AG09319 (cell line): ENCODE data around the gene COMP.

Experiments
- DNase-seq: peaks from one replicate; pipeline ENCODE4 v3.0.0-alpha.2; 2010; ENCODE audit warnings: low read depth; ENCODE audit errors: extremely low read depth
- TF ChIP-seq, protein P1 (sequence below): IDR thresholded peaks from 2 replicates; pipeline ENCODE4 v1.5.1; 2011; ENCODE audit warnings: low read depth, mild to moderate bottlenecking, inconsistent platforms, low read length, moderate library complexity

The COMP gene

DNA sequence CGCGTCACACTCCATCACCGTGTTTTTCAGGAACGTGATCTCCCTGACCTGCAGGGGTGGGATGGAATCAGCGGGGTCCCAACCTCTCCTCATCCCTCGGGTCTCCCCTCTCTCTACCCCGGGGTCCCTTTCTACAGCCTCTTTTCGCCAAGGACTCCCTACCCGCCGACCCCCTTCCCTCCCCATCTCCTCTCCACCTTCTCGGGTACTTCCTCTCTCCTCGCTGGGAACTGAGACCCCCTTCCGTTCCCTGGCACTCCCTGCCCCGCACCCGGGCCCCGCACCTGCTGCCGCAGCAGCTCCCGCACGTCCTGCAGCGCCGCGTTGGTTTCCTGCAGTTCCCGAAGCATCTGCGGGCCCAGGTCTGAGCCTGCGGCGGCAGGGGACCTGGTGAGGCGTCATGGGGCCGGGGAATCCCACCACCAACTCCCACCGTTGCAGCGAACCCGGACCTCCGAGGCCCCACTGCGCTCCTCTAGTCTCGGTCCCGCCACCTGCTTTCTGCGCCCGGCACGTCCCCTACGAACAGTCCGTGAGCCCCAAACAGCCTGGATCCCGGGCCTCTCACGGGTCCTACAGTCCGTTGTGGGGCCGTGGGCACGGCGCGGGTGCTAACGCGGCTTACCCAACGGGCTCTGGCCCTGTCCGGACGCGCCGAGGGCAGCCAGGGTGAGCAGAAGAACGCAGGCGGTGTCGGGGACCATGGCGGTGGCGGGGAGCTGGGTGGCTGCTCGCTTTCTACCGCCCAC lies at the start of gene COMP:
Gene COMP (minus strand): TSS at position 740 of the 749 bp plus-strand sequence. CDS start 36 bp downstream, at position 704.
- TF ChIP-seq, protein P1, sequence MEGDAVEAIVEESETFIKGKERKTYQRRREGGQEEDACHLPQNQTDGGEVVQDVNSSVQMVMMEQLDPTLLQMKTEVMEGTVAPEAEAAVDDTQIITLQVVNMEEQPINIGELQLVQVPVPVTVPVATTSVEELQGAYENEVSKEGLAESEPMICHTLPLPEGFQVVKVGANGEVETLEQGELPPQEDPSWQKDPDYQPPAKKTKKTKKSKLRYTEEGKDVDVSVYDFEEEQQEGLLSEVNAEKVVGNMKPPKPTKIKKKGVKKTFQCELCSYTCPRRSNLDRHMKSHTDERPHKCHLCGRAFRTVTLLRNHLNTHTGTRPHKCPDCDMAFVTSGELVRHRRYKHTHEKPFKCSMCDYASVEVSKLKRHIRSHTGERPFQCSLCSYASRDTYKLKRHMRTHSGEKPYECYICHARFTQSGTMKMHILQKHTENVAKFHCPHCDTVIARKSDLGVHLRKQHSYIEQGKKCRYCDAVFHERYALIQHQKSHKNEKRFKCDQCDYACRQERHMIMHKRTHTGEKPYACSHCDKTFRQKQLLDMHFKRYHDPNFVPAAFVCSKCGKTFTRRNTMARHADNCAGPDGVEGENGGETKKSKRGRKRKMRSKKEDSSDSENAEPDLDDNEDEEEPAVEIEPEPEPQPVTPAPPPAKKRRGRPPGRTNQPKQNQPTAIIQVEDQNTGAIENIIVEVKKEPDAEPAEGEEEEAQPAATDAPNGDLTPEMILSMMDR, result no peak
- DNase-seq, result no peak

DNA sequence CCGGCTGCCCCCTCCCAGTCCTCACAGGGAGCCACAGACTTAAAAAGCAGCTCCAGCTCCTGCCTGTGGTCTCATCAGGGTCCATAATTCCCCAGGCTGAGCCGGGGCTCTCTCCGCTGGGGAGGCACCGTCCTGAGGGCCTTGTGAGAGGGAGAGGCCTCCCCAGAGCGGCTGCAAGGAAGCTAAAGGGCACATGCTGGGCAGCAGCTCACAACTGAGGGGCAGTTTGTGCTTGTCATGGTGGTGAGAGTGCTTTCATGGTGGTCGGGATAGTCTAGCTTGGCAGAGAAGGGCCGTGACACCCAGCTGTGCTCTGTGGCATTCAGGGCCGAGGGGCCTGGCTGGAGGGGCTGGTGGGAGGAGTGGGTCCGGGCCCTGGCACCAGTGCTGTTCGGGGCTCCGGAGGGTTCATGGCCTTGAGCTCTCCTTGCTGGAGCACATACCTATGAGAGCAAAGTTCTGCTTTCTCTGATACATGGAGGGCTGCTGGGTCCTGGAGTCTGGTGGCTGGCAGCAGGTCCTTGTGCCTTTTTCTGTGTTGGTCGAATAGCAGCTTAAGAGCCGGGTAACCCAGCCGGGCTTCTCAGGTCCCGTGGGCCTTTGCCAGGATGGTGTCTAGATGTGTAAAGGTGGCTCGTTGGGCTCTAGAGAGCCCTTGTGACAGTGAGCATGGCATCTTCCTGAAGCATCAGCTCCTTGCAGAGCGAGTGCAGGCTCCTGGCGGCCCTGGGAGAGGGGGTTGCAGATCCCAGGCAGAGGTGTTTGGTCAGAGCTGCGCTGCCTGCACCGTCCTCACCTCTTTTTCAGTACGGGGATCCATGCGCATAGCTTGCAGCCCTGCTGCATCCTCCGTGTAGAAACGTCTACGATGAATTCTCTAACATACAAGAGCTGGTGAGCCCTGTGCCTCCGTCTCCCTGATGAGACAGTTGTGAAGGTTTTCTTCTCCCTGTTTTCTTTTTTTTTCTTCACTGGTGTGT lies 49.5 kb upstream of the COMP start:
- TF ChIP-seq, protein P1, result no peak
- DNase-seq, result no peak

DNA sequence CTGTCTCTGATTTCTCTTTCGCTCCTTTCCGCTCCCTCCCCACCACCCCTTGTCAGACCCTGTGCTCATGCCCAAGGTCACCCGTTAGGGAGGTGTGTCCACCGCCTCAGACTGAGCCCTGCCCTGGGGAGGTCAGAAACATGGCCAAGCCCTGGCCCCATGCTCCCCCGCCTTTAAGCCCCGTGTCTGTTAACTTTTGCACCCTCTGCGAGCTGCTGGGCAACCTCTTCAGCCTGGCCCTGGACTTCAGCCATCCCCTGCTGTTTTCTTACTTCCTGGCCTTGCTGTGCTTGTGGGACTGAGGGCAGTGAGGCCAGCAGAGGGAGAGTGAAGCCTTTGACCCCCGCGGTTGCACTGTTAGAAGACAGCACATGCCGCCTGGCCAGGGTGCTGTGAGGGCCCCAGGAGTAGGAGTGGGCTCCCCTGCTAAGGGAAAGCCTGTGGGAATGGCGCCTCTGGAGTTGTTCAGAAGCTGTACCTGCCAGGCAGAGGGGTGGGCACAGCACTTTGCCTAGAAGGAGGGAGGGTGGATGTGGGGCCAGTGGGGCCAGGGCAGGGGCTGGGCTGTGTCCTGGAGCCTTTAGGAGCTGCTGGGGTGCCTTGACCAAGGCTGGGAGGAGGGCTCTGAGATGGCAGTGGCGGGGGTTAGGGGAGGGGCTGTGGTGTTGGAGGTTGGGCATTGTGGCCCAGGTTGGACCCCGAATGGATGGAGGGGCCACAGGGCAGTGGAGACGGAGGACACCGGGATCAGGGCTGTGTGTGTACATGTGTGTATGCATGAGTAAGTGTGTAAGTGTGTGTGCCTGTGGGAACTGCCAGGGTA lies 48.6 kb upstream of the COMP start:
- DNase-seq, result no peak
- TF ChIP-seq, protein P1, result no peak

DNA sequence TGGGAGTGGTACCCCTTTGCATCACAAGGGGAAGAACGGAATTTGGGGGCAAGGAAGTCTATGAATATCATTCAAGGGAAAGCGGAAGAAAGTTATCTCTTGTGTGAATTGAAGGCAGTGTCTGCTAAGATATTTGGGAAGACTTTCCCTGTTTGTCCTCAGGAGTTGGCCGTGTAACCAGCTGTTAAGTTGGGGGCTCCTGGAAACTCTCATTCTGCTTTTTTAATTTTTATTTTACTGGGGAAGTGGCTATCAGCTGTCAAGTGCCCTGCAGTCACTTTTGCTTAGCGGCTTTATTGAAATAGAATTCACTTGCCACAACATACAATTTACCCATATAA lies 43.5 kb upstream of the COMP start:
- TF ChIP-seq, protein P1, result no peak
- no peak for DNase-seq

DNA sequence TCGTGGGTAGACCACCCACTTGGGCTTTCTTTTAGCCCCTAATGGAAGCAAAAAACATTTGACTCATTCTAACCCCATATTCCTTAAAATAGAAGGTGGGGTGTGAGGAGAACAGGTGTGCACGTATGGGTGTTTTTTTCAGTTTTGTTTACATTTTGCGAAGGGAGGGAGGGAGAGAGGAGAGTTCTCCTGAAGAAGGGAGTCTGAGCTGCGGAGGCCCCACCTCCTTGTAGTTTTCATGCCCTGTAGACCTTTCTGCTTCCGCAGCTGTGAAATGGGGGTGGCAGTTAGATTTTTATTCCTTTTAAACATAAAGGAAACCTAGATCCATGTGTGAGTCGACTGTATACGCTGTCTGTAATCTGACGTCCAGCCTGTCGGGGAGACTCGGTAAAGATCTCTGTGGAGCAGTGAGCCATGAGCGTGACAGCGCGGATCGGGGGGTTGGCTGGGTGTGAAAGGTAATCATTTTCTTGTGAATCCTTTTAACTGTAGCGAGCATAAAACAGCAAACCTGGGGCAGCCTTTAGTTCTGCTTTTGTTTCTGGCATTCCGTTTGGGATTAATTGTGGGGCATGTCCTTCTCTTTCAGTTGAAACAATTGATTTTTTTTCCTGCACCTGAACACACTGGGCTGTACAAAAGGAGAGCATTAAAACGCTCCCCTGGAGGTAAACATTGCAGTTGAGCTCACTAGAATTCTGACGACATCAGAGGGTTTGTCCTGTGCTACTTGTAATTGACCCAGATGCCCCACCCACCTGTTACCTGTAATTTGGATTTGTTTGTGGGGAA lies 42.9 kb upstream of the COMP start:
- no peak for DNase-seq
- TF ChIP-seq, protein P1, result no peak

DNA sequence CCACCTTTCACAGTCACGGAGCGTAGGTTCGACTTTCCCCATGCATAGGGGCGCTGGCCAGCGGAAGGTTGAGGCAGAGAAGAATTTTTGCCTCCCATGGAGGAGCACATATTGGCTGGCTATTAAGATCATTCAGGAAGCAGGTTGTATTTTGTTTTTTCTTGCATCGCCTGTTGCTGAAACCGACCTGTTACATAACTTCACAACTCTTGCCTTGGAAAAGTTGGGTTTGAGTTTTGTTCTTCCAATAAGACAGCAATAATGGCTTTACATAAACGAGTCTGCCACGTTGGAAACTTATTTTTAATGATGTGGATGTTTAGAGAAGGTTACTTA lies 42.0 kb upstream of the COMP start:
- TF ChIP-seq, protein P1, result no peak
- no peak for DNase-seq
